Caco-2 (cell line): ENCODE data around the gene TTC28. TPM values are rescaled to one million over a fixed set of nuclear protein-coding genes. Genes with fewer than 3 reads are reported as not detected.

Source experiments
- BruUV-seq: library from RNA; stranded (reverse); fragments of 400-500 nt; replicated peaks from 2 replicates; lab custom pipeline; 2021; lab: Mats Ljungman, UMichigan
- CTCF ChIA-PET: fragments of 300-600 bp; sonication (Branson Sonifier 250); formaldehyde crosslinking; loops from one replicate; lab custom pipeline; 2022; ENCODE audit warnings: antibody characterized with exemption; lab: Charles Lee
- POLR2A ChIA-PET: fragments of 300-600 bp; sonication (Branson Sonifier 250); formaldehyde crosslinking; loops from one replicate; lab custom pipeline; 2022; ENCODE audit warnings: antibody characterized with exemption; lab: Charles Lee
- DNase-seq, 2 experiments: peaks; one replicate each; pipeline versions ENCODE4 v3.0.0 to v3.0.0-alpha.2; 2020 to 2022
- H3K27me3 ChIP-seq: replicated peaks from 2 replicates; pipeline ENCODE4 v1.6.0; 2011; ENCODE audit warnings: low read length; ENCODE audit not compliant: control insufficient read depth, insufficient read depth
- H3K36me3 ChIP-seq: 2 replicates; pipeline ENCODE4 v1.5.1; 2011; ENCODE audit warnings: low read length; ENCODE audit not compliant: control insufficient read depth, insufficient read depth
- H3K4me1 ChIP-seq: fragments of 250-450 bp; sonication (Bioruptor Pico); 2 replicates; pipeline ENCODE4 v1.5.1; 2020; ENCODE audit warnings: mild to moderate bottlenecking
- H3K4me3 ChIP-seq: 2 replicates; pipeline ENCODE4 v1.5.1; 2011; ENCODE audit warnings: low read depth, mild to moderate bottlenecking, control low read depth, low read length
- H3K9me3 ChIP-seq: fragments of 250-450 bp; sonication (Bioruptor Pico); 2 replicates; pipeline ENCODE4 v1.5.1; 2020; ENCODE audit warnings: mild to moderate bottlenecking, moderate library complexity
- H3K27ac Mint-ChIP-seq: one replicate; pipeline ENCODE4 v1.8.0; 2022; ENCODE audit warnings: mixed read lengths; ENCODE audit not compliant: unreplicated experiment
- H3K27me3 Mint-ChIP-seq: one replicate; pipeline ENCODE4 v1.8.0; 2022; ENCODE audit warnings: mixed read lengths; ENCODE audit not compliant: insufficient read depth, unreplicated experiment
- H3K36me3 Mint-ChIP-seq: one replicate; pipeline ENCODE4 v1.8.0; 2022; ENCODE audit warnings: mild to moderate bottlenecking, mixed read lengths; ENCODE audit not compliant: insufficient read depth, unreplicated experiment
- H3K4me1 Mint-ChIP-seq: one replicate; pipeline ENCODE4 v1.8.0; 2022; ENCODE audit warnings: low read depth, mixed read lengths; ENCODE audit not compliant: unreplicated experiment
- H3K4me3 Mint-ChIP-seq: one replicate; pipeline ENCODE4 v1.8.0; 2022; ENCODE audit warnings: mild to moderate bottlenecking, moderate library complexity, mixed read lengths; ENCODE audit not compliant: unreplicated experiment
- H3K9me3 Mint-ChIP-seq: one replicate; pipeline ENCODE4 v1.8.0; 2022; ENCODE audit warnings: mixed read lengths; ENCODE audit not compliant: unreplicated experiment
- intact Hi-C: fragments of 100-400 bp; cut with micrococcal nuclease; formaldehyde crosslinking; loops from one replicate; pipeline ENCODE4 v1.10.0; 2022; ENCODE audit not compliant: unreplicated experiment
- total RNA-seq: library from RNA; stranded (reverse); gene quantifications from 2 replicates; pipeline ENCODE4 v1.2.3, GENCODE V29; 2022
- TF ChIP-seq, protein P1 (sequence below), 2 experiments: fragments of 200-600 bp in 1 of 2; IDR thresholded peaks; 1 replicate in 1 of 2; 2 replicates in 1 of 2; pipeline versions ENCODE4 v1.5.1 to v1.8.0; 2011 to 2022; ENCODE audit warnings: antibody characterized with exemption in 1 of 2, control low read depth in 1 of 2, inconsistent platforms in 1 of 2, low read depth in 1 of 2, low read length in 1 of 2, mild to moderate bottlenecking in 1 of 2, moderate library complexity in 1 of 2; ENCODE audit not compliant: insufficient read depth in 1 of 2, severe bottlenecking in 1 of 2, unreplicated experiment in 1 of 2

TTC28 gene
- total RNA-seq, 1 experiment from 2014 or later = 12.0 TPM

DNA sequence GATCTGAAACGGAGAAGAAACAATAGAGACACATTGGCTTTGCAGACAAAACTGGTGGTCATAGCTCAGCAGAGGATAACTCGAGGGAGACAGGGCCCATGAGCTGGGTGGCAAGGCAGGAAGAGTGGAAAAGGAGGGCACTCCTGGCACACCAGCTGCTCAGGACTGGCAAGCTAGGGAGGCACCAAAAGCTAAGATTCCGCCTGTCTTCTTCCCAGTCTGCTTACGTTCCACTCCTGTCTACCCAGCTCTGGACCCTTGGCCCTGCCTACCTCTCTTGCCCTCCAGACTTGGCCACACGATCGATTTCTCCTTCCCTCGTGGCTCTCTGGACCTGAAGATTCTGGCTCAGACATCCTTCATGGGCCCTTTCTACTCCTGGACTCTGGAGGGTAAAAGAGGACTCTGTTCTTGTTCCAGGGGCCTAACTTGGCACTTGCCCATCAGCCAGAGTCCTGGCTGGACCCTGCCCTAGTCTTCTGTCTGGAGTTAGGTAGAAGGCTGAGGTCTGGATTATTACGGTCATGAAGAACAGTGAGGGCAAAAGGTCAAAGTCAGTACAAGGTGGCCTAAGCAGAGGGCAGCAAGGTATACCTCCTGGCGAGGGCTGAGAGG, 645.4 kb downstream of the TTC28 start:
- H3K4me1 Mint-ChIP-seq = no peaks in the 10 kb centered on the region
- DNase-seq = no peak
- Histone ChIP-seq H3K27me3 (no peaks in the 10 kb centered on the region; the same call in 1 of the 2 replicates), H3K9me3 (no peaks in the 10 kb centered on the region), H3K36me3 (no peaks in the 10 kb centered on the region; the same call in 1 of the 2 replicates), H3K4me1 (no peaks in the 10 kb centered on the region), H3K4me3 (no peak overlapping the region)
- ChIA-PET CTCF (interaction anchor here (1.3 kb wide), 1 partner anchor 20 kb away, joined by 5 read pairs; no protein-coding TSS in a partner anchor), POLR2A (no interaction called here)
- no TSS peak for BruUV-seq
- no peak overlapping the region for H3K4me3 Mint-ChIP-seq
- intact Hi-C loops = no loop called here
- TF ChIP-seq, protein P1, sequence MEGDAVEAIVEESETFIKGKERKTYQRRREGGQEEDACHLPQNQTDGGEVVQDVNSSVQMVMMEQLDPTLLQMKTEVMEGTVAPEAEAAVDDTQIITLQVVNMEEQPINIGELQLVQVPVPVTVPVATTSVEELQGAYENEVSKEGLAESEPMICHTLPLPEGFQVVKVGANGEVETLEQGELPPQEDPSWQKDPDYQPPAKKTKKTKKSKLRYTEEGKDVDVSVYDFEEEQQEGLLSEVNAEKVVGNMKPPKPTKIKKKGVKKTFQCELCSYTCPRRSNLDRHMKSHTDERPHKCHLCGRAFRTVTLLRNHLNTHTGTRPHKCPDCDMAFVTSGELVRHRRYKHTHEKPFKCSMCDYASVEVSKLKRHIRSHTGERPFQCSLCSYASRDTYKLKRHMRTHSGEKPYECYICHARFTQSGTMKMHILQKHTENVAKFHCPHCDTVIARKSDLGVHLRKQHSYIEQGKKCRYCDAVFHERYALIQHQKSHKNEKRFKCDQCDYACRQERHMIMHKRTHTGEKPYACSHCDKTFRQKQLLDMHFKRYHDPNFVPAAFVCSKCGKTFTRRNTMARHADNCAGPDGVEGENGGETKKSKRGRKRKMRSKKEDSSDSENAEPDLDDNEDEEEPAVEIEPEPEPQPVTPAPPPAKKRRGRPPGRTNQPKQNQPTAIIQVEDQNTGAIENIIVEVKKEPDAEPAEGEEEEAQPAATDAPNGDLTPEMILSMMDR (IDR thresholded peaks at IDR 0.05; ENCODE audit: insufficient read depth in 1 of 2, low read depth in 1 of 2, low read length in 1 of 2, severe bottlenecking in 1 of 2, unreplicated experiment in 1 of 2) = no peak
- H3K9me3 Mint-ChIP-seq = no peaks in the 10 kb centered on the region
- H3K36me3 Mint-ChIP-seq = no peaks in the 10 kb centered on the region
- H3K27ac Mint-ChIP-seq = no peak overlapping the region
- peaks cover 4% of the 10 kb centered on the region for H3K27me3 Mint-ChIP-seq

- POLR2A ChIA-PET = no interaction called here
- intact Hi-C loops = no loop called here
- no peaks in the 10 kb centered on the region for H3K4me1 Mint-ChIP-seq
- H3K4me3 Mint-ChIP-seq = no peak overlapping the region
- H3K9me3 ChIP-seq = no peaks in the 10 kb centered on the region
- H3K27me3 ChIP-seq = no peaks in the 10 kb centered on the region; the same call in 1 of the 2 replicates
- no peaks in the 10 kb centered on the region; the same call in 1 of the 2 replicates for H3K36me3 ChIP-seq
- H3K27ac Mint-ChIP-seq = no peak overlapping the region
- H3K9me3 Mint-ChIP-seq = no peaks in the 10 kb centered on the region
- no peak overlapping the region for H3K4me3 ChIP-seq
- no peak for DNase-seq
- H3K4me1 ChIP-seq = no peaks in the 10 kb centered on the region
- TF ChIP-seq, protein P1 (IDR thresholded peaks at IDR 0.05; ENCODE audit: insufficient read depth in 1 of 2, low read depth in 1 of 2, low read length in 1 of 2, severe bottlenecking in 1 of 2, unreplicated experiment in 1 of 2) = no peak
- H3K27me3 Mint-ChIP-seq = peaks cover 4% of the 10 kb centered on the region
- no peaks in the 10 kb centered on the region for H3K36me3 Mint-ChIP-seq
- CTCF ChIA-PET = no interaction called here
- BruUV-seq = no TSS peak
Observed at GRCh38 chr22:28032861-28033260, 646.8 kb downstream of the TTC28 start.

- Histone ChIP-seq H3K4me3 (no peak overlapping the region), H3K36me3 (no peaks in the 10 kb centered on the region; the same call in 1 of the 2 replicates), H3K4me1 (no peaks in the 10 kb centered on the region), H3K9me3 (no peaks in the 10 kb centered on the region), H3K27me3 (no peaks in the 10 kb centered on the region; the same call in 1 of the 2 replicates)
- H3K4me1 Mint-ChIP-seq = no peaks in the 10 kb centered on the region
- H3K36me3 Mint-ChIP-seq = no peaks in the 10 kb centered on the region
- no peak overlapping the region for H3K27ac Mint-ChIP-seq
- ChIA-PET CTCF (no interaction called here), POLR2A (no interaction called here)
- BruUV-seq = no TSS peak
- no peak overlapping the region for H3K4me3 Mint-ChIP-seq
- no peaks in the 10 kb centered on the region for H3K9me3 Mint-ChIP-seq
- TF ChIP-seq, protein P1 (IDR thresholded peaks at IDR 0.05; ENCODE audit: insufficient read depth in 1 of 2, low read depth in 1 of 2, low read length in 1 of 2, severe bottlenecking in 1 of 2, unreplicated experiment in 1 of 2) = no peak
- peaks cover 3% of the 10 kb centered on the region for H3K27me3 Mint-ChIP-seq
- intact Hi-C loops = no loop called here
- no peak for DNase-seq
Observed at GRCh38 chr22:28031383-28031922, 648.2 kb downstream of the TTC28 start.
